ENCODE measurements around the gene SMIM35. TPM values are rescaled to one million over a fixed set of nuclear protein-coding genes. Genes with fewer than 3 reads are reported as not detected.

The SMIM35 gene
- total and polyA plus RNA-seq, 2 of the 13 experiments (the other 11 are each of a cell fraction or from before 2014, with no cell fraction given) = not detected

DNA sequence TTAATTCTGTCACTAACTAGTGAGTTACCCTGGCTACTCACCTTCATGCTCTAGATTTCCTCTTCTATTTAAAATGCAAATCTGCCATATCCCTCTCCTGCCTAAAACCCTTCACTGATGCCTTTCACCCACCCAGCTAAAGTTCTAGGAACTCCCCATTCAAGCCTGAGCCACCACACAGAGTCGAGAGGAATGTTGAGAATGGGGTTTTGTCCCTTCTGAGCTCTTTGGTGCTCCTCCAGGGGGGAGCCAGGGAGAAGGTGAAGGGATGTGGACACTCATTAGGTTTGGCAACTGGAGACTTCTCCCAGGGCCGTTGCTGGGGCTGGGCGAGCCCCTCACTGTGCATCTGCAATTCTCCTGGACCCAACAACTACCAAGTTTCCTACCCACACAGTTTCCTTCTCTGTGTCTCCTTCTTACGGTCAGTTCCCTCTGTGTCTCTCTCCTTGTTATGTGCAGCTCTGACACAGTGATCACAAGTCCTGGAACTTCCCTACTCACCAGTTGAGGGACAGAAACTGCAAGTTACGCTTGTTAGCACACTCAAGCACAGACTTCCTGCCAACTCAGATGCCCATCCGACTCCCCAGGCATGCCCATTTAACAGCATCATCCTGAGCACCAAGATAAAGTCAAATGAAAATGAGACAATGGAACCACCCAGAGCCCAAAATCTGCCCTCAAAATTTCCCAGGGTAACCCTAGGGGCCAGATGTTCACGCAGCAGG, 107.1 kb downstream of the SMIM35 start (continued):
- no peak for TF ChIP-seq SP2 (CRISPR knock-in tag; IDR thresholded peaks at IDR 0.05)
- TF ChIP-seq ZNF776 (CRISPR knock-in tag; IDR thresholded peaks at IDR 0.05) = no peak
- TF ChIP-seq RBM39 (IDR thresholded peaks at IDR 0.05; ENCODE audit: low read depth, low read length, poor library complexity, severe bottlenecking) = no peak

DNA sequence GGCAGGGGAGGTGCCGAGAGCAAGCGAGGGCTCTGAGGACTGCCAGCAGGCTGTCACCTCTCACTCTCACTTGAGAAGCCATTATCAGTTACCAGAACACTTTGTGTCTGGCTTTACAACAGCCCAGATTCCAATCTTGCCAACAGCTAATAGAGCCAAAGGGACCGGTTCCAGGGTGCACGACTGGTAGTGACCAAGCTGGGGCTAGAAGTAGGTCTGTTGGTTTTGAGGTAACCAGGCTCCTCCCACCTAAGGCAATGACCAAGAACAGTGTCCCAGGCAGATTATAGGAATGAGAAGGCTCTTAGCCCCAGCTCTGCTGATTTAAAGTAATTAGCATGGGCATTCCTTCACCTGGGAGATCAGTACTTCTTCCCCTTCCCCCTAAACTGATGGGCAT, 107.8 kb downstream of the SMIM35 start:
- Histone ChIP-seq H3K9me3 (ENCODE audit: low read length) (no peaks in the 10 kb centered on the region), H3K27ac (ENCODE audit: extremely low read length, insufficient read depth, low read length) (no peak overlapping the region), H3K79me2 (ENCODE audit: insufficient read depth, low read length) (no peaks in the 10 kb centered on the region), H3K9ac (ENCODE audit: insufficient read depth, low read depth, low read length) (no peak overlapping the region), H4K20me1 (ENCODE audit: insufficient read depth, low read length) (no peaks in the 10 kb centered on the region), H2AFZ (ENCODE audit: low read length) (no peak overlapping the region), H3K27me3 (ENCODE audit: control insufficient read depth in 1 of 2, insufficient read depth in 2 of 2, low read length in 2 of 2) (peaks cover 0 to 38% of the 10 kb centered on the region in 2 experiments; a peak in 4 of 5 replicates), H3K4me2 (ENCODE audit: low read depth, low read length) (no peak overlapping the region), H3K36me3 (replicated peaks in 1 of 2; ENCODE audit: control insufficient read depth in 1 of 2, insufficient read depth in 2 of 2, low read length in 2 of 2) (no peaks in the 10 kb centered on the region), H3K4me1 (ENCODE audit: insufficient read depth, low read length) (no peaks in the 10 kb centered on the region), H3K4me3 (replicated peaks in 1 of 3; ENCODE audit: insufficient read depth in 1 of 3, low read depth in 2 of 3, low read length in 3 of 3) (no peak overlapping the region)
- ATAC-seq (no peak), FAIRE-seq (no peak), DNase-seq (ENCODE audit: low spot score) (no peak)
- in situ Hi-C loops (cut with HindIII; ENCODE audit: extremely low pct_ligation_motif_present, low pct_unique_long_range_greater_than_20kb) = no loop called here
- WGBS (ENCODE audit: low lambda C conversion rate) = no CpG with 5 or more reads among the region's 4 CpGs
- CTCF ChIA-PET (ENCODE audit: low intra/inter-chr PET ratio, low total read pairs) = no interaction called here
- POLR2A ChIA-PET = no interaction called here
- BruUV-seq (replicated peaks) = no TSS peak
- intact Hi-C loops (cut with micrococcal nuclease; ENCODE audit: unreplicated experiment) = no loop called here
- TF ChIP-seq, protein P1, sequence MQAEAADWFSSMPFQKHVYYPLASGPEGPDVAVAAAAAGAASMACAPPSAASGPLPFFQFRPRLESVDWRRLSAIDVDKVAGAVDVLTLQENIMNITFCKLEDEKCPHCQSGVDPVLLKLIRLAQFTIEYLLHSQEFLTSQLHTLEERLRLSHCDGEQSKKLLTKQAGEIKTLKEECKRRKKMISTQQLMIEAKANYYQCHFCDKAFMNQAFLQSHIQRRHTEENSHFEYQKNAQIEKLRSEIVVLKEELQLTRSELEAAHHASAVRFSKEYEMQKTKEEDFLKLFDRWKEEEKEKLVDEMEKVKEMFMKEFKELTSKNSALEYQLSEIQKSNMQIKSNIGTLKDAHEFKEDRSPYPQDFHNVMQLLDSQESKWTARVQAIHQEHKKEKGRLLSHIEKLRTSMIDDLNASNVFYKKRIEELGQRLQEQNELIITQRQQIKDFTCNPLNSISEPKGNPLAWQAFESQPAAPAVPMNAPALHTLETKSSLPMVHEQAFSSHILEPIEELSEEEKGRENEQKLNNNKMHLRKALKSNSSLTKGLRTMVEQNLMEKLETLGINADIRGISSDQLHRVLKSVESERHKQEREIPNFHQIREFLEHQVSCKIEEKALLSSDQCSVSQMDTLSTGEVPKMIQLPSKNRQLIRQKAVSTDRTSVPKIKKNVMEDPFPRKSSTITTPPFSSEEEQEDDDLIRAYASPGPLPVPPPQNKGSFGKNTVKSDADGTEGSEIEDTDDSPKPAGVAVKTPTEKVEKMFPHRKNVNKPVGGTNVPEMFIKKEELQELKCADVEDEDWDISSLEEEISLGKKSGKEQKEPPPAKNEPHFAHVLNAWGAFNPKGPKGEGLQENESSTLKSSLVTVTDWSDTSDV (CRISPR knock-in tag; IDR thresholded peaks at IDR 0.05) = no peak
- TF ChIP-seq, protein P2, sequence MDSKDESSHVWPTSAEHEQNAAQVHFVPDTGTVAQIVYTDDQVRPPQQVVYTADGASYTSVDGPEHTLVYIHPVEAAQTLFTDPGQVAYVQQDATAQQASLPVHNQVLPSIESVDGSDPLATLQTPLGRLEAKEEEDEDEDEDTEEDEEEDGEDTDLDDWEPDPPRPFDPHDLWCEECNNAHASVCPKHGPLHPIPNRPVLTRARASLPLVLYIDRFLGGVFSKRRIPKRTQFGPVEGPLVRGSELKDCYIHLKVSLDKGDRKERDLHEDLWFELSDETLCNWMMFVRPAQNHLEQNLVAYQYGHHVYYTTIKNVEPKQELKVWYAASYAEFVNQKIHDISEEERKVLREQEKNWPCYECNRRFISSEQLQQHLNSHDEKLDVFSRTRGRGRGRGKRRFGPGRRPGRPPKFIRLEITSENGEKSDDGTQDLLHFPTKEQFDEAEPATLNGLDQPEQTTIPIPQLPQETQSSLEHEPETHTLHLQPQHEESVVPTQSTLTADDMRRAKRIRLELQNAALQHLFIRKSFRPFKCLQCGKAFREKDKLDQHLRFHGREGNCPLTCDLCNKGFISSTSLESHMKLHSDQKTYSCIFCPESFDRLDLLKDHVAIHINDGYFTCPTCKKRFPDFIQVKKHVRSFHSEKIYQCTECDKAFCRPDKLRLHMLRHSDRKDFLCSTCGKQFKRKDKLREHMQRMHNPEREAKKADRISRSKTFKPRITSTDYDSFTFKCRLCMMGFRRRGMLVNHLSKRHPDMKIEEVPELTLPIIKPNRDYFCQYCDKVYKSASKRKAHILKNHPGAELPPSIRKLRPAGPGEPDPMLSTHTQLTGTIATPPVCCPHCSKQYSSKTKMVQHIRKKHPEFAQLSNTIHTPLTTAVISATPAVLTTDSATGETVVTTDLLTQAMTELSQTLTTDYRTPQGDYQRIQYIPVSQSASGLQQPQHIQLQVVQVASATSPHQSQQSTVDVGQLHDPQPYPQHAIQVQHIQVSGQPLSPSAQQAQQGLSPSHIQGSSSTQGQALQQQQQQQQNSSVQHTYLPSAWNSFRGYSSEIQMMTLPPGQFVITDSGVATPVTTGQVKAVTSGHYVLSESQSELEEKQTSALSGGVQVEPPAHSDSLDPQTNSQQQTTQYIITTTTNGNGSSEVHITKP (CRISPR knock-in tag; IDR thresholded peaks at IDR 0.05; ENCODE audit: low read depth) = no peak
- TF ChIP-seq, protein P3, sequence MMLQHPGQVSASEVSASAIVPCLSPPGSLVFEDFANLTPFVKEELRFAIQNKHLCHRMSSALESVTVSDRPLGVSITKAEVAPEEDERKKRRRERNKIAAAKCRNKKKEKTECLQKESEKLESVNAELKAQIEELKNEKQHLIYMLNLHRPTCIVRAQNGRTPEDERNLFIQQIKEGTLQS (CRISPR knock-in tag; IDR thresholded peaks at IDR 0.05) = no peak
- TF ChIP-seq SETDB1 (CRISPR knock-in tag; IDR thresholded peaks at IDR 0.05; ENCODE audit: borderline replicate concordance) (no peak), SSRP1 (CRISPR knock-in tag; IDR thresholded peaks at IDR 0.05) (no peak), HDAC1 (CRISPR knock-in tag; IDR thresholded peaks at IDR 0.05) (no peak), ZSCAN12 (CRISPR knock-in tag; IDR thresholded peaks at IDR 0.05) (no peak), NR2C2 (CRISPR knock-in tag; IDR thresholded peaks at IDR 0.05; ENCODE audit: borderline replicate concordance) (no peak), ZFP1 (CRISPR knock-in tag; IDR thresholded peaks at IDR 0.05) (no peak)
- TF ChIP-seq, protein P4, sequence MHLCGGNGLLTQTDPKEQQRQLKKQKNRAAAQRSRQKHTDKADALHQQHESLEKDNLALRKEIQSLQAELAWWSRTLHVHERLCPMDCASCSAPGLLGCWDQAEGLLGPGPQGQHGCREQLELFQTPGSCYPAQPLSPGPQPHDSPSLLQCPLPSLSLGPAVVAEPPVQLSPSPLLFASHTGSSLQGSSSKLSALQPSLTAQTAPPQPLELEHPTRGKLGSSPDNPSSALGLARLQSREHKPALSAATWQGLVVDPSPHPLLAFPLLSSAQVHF (CRISPR knock-in tag; IDR thresholded peaks at IDR 0.05) = no peak
- TF ChIP-seq, protein P5, sequence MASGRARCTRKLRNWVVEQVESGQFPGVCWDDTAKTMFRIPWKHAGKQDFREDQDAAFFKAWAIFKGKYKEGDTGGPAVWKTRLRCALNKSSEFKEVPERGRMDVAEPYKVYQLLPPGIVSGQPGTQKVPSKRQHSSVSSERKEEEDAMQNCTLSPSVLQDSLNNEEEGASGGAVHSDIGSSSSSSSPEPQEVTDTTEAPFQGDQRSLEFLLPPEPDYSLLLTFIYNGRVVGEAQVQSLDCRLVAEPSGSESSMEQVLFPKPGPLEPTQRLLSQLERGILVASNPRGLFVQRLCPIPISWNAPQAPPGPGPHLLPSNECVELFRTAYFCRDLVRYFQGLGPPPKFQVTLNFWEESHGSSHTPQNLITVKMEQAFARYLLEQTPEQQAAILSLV (CRISPR knock-in tag; IDR thresholded peaks at IDR 0.05; ENCODE audit: borderline replicate concordance) = no peak
